Stimulated activated CD4-positive, alpha-beta T cell treated with anti-CD3 and anti-CD28 coated beads, Interleukin-15, amount 100 ng/mL, for 48 hours (primary cell): ENCODE measurements around the gene RINT1.
"Not testable (repeated sequence)": the region's sequence is repeated elsewhere in the genome, so short reads cannot be mapped to it uniquely, and the experiment has no call there.

Experiments
- DNase-seq, 2 donors: peaks; one replicate each; pipeline ENCODE4 v3.0.0-alpha.2; 2020; ENCODE audit warnings: low read depth in 2 of 2

RINT1 gene

DNA sequence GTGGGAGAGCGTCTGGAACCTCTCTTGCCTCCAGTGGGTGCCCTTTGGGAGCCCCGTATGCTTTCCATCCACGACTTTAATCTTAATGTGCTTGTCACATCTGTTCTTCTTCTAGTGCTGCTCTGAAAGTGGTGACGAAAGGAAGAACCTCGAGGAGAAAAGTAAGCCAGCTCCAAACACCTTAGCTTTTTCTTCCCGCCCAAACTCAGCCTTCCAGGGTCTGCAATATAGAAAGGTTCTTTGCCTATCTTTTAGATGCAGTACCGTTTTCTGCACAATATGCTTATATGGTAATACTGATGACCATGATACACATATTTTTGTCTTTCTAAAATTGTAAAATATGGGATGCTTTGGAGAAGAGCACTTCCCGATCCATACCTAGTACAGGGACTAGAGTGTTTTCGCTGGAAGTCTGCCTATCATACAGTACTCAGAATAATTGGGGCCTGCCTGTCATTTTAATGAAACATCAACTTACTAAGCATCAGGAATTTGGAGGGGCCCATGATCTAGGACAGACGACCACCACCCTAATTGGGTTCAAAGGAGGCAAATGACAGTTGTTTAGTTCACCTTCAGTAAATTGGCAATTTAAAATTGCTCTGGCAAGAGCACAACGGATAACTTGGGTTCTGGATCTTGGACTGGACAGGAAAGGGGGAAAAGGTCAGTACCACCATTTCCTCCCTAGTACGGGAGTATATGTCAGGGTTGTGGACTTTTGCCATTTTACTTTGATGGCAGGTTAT is 884 bp downstream of the RINT1 start:
- DNase-seq, result no peak

- DNase-seq, result no peak
These were observed 6.3 kb downstream of the RINT1 start for GRCh38 chr7:105538339-105538738.

DNA sequence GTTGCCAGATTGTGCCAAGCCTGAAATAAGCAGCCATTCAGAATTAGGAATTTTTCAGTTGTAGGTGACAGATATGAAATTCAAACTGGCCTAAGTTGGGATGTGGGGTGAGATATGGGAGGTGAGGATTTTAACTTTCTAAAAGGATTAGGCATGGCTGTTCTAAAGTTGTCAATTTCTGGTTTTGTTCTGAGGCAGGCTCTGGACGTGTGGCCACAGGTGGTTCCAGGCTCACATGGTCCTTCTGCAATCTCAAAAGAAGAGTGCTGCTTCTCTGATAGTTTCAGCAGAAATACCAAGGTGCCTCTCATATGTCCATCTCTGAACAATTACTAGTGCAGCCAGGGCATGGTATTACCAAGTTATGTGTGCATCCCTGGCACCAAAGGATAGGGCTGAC is 27.9 kb downstream of the RINT1 start:
- DNase-seq, result no peak

- DNase-seq, result no peak
These were observed 33.2 kb downstream of the RINT1 start for GRCh38 chr7:105565190-105565589.

DNA sequence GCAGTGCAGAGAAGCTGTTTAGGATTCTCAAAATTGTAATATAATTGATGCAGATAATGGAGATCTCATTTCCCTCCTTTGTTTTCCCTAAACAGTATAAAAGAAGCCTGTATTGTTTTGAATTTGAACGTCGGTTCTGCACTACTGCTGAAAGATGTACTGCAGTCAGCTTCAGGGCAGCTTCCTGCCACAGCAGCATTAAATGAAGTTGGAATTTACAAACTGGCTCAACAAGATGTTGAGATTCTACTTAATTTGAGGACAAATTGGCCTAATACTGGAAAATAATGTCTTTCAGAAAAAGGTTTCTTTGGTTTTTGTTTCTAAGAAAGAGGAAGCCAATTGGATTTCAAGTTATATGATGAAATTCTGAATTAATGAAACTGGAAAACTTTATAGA is 35.0 kb downstream of the RINT1 start:
- DNase-seq, result no peak

DNA sequence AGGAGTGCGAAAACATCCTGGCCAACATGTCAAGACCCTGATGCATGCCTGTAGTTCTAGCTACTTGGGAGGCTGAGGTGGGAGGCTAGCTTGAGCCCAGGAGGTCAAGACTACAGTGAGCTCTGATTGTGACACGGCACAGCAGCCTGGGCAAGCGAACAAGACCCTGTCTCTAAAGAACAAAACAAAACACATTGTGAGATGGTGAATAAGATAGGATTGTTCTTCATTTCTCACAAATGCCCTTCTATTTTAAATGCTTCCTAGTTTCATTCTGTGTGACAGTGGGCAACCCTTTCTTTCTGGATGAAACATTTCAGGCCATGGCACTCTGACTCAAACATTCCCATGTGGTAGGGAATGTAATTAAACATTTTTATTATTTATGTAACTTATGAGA is 35.8 kb downstream of the RINT1 start:
- DNase-seq, result no peak

GRCh38 chr7:105571891-105572290 is 39.9 kb downstream of the RINT1 start:
- DNase-seq, result no peak

- DNase-seq, result no peak
These were observed 45.2 kb downstream of the RINT1 start for GRCh38 chr7:105577251-105577650.

GRCh38 chr7:105578496-105578895 is 46.5 kb downstream of the RINT1 start:
- no peak for DNase-seq

GRCh38 chr7:105580022-105580740 is 48.2 kb downstream of the RINT1 start:
- DNase-seq, result no peak

GRCh38 chr7:105581066-105581811 is 49.2 kb downstream of the RINT1 start, which contains the start of gene EFCAB10:
Gene EFCAB10, minus strand, starts transcription at chr7:105581493. Its CDS starts 30 bp downstream, at chr7:105581463.
- peak; percentile 32 to 53 for DNase-seq

- no peak for DNase-seq
These were observed 51.1 kb downstream of the RINT1 start for GRCh38 chr7:105583061-105583460.

- no peak for DNase-seq
These were observed 52.2 kb downstream of the RINT1 start for GRCh38 chr7:105584165-105584564.

DNA sequence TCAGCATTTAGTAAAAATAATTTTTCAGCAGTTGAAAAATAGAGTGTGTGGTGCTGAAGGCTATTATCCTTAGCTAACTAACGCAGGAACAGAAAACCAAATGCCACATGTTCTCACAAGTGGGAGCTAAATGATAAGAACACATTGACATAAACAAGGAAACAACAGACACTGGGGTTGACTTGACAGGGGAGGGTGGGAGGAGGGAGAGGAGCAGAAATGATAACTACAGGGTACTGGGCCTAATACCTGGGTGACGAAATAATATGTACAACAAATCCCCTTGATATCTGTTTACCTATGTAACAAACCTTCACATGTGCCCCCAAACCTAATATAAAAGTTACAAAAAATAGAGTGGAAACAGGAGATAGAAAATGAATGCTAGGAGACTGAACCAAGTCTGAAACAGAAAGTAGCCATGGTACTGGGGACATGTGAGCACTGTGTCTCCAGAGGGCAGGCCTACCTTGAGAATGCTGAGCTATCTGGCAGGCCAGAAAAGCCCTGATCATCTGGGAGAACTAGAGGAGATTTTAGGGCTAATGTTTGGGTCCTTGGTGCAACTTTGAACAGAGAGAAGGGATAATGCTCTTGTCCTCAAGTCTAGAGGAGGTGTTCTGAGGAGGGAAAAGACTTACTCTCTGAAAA is 54.0 kb downstream of the RINT1 start:
- DNase-seq, result no peak

DNA sequence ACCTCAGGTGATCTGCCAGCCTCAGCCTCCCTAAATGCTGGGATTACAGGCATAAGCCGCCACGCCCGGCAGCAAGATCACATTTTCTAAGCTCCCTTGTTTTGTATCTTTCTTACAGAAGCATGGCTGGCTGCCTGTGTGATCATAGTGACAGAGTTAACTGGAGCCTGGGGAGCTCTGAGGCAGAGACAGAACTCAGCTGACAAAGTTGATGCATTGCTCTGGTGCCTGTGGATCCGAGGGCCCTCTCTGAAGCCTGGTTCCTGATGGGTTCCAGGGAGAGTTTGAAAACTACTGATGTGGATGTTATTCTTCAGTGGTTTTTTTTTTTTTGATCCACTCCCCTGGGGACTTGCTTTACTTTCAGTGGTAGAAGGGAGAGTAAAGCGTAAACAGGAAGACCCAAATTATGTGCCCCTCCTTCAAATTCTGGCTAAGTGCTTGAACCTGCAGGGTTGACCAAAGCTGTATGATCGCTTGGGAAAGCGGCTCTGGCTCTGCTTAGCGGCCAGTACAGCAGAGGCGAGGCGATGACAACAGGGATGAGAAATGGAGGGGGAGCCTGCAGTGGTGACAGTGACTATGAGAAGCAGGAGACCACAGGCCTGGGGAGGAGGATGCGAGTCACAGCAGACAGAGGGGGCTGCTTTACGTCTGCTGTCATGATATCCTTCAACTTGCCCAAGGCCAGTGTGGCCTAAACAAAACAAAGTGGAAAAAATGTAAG is 56.1 kb downstream of the RINT1 start:
- no peak for DNase-seq

- peak; percentile 39 to 40 for DNase-seq
These were observed 57.5 kb downstream of the RINT1 start for GRCh38 chr7:105589356-105590077.

DNA sequence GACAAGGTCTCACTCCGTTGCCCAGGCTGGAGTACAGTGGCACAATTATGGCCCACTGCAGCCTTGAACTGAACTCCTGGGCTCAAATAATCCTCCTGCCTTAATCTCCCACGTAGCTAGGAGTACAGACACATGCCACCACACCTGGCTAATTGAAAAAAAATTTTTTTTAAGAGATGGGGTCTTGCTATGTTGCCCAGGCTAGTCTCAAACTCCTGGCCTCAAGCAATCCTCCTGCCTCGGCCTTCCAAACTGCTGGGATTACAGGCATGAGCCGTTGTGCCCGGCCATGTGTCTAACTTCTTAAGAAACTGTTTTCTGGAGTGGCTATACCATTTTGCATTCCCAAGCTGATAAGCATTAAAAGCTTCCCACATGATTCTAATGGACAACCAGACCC is 58.8 kb downstream of the RINT1 start:
- DNase-seq, result no peak

DNA sequence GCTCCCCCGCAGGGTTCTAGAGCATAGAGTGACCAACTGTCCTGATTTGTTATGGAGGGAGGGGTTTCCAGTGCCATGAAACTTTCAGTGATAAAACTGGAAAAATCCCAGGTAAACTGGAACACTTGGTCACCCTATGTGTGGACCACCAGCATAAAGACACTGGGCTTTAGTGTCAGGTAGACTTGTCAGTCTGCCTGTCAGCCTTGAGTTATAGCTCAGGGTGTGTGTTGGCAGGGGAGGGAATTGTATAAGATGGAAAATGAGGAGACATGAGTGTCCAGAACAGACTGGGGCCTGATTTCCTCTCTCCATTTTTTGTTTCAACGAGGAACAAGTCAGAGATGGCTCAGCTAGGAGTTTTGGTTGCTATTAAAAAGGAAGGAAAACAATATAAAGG is 59.5 kb downstream of the RINT1 start:
- DNase-seq, result no peak

DNA sequence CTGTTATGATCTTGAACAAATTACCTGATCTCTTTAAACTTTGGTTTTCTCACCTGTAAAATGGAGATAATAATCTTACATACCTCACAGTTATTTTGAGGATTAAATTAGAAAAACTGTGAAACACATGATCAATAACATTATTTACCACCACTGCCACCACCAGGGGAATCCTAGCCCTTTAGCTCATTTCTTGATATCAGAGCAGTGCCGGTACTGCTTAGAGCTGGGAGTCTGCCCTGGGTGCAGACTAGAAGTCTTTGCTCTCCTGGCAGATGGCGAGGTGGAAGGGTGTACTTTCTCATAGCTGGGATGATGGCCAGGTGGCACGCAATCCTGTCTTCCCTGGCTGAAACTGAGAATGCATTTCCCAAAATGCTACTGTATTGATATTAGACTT is 62.0 kb downstream of the RINT1 start:
- DNase-seq, result no peak

DNA sequence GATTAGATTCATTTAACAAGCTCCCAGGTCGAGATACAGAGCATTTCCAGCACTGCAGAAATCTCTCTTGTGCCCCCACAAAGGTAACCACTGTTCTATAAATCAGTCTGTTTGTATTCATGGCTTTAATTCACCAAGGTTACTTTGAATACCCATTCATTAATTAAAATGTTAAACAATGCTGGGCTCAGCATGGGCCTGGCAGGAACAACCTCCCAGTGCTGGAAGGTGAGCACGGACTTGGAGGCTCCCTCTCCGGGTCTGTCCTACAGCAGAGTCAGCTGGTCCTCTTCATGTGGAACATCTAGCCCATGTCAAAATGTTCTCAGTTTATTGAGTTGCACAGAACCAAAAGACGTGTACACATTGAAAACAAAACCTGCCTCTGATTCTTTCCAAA is 64.9 kb downstream of the RINT1 start:
- DNase-seq, result no peak

- DNase-seq, result not testable (repeated sequence)
These were observed 67.1 kb downstream of the RINT1 start for GRCh38 chr7:105599080-105599479.
